SK-N-SH (cell line): ENCODE results near the gene PSPN. TPM values are rescaled to one million over a fixed set of nuclear protein-coding genes. Genes with fewer than 3 reads are reported as not detected.
"Not testable (repeated sequence)": the region's sequence is repeated elsewhere in the genome, so short reads cannot be mapped to it uniquely, and the experiment has no call there.

ENCODE experiments used
- CTCF ChIA-PET: fragments of 300-600, 350-600 bp; formaldehyde crosslinking; extraction: SDS; loops from one replicate; lab custom pipeline; 2021; lab: Yijun Ruan, JAX
- POLR2A ChIA-PET: fragments of 350-600 bp; sonication (Branson Sonifier 250); formaldehyde crosslinking; extraction: SDS; loops from one replicate; lab custom pipeline; 2020; ENCODE audit warnings: antibody characterized with exemption, inconsistent platforms; lab: Yijun Ruan, JAX
- DNase-seq: peaks from one replicate; pipeline ENCODE4 v3.0.0; 2012
- H2AFZ ChIP-seq: fragments of 200-600 bp; sonication (generic); 2 replicates; pipeline ENCODE4 v1.8.1; 2016; ENCODE audit warnings: antibody characterized with exemption, mild to moderate bottlenecking, low read depth
- H3F3A ChIP-seq: fragments of 200-600 bp; sonication (generic); replicated peaks from 2 replicates; pipeline ENCODE3; 2016; ENCODE audit warnings: antibody characterized with exemption, mild to moderate bottlenecking; ENCODE audit not compliant: insufficient read depth
- H3K27ac ChIP-seq, 2 experiments: fragments of 200-500 bp in 1 of 2; fragments of 200-600 bp in 1 of 2; sonication (Bioruptor generic) in 1 of 2; sonication (generic), shearing (Covaris generic) in 1 of 2; 2 replicates each; pipeline versions ENCODE4 v1.5.1 to v1.6.1; 2014 to 2016; ENCODE audit warnings: low read depth in 2 of 2, inconsistent platforms in 1 of 2, low read length in 1 of 2, mild to moderate bottlenecking in 1 of 2, mixed read lengths in 1 of 2
- H3K27me3 ChIP-seq: fragments of 200-600 bp; sonication (generic), shearing (Covaris generic); 2 replicates; pipeline ENCODE4 v1.6.1; 2016; ENCODE audit warnings: mixed run types; ENCODE audit not compliant: insufficient read depth
- H3K36me3 ChIP-seq, 2 experiments: fragments of 200-500 bp in 1 of 2; fragments of 200-600 bp in 1 of 2; sonication (Bioruptor generic) in 1 of 2; sonication (generic) in 1 of 2; replicated peaks in 1 of 2; 2 replicates each; pipeline versions ENCODE3 to v1.5.1; 2014 to 2016; ENCODE audit warnings: low read length in 1 of 2, mild to moderate bottlenecking in 1 of 2; ENCODE audit not compliant: insufficient read depth in 2 of 2, control insufficient read depth in 1 of 2
- H3K4me1 ChIP-seq, 2 experiments: fragments of 200-500 bp in 1 of 2; fragments of 200-600 bp in 1 of 2; sonication (Bioruptor generic) in 1 of 2; sonication (generic), shearing (Covaris generic) in 1 of 2; 2 replicates each; pipeline versions ENCODE4 v1.5.1 to v1.6.1; 2014 to 2016; ENCODE audit warnings: low read depth in 1 of 2, low read length in 1 of 2, mixed run types in 1 of 2; ENCODE audit not compliant: insufficient read depth in 2 of 2, control insufficient read depth in 1 of 2
- H3K4me2 ChIP-seq: fragments of 200-600 bp; sonication (generic), shearing (Covaris generic); 2 replicates; pipeline ENCODE4 v1.6.1; 2017; ENCODE audit warnings: mixed run types
- H3K4me3 ChIP-seq, 2 experiments: fragments of 200-500 bp in 1 of 2; fragments of 200-600 bp in 1 of 2; sonication (Bioruptor generic) in 1 of 2; sonication (generic), shearing (Covaris generic) in 1 of 2; 2 replicates each; pipeline versions ENCODE4 v1.5.1 to v1.8.1; 2014 to 2016; ENCODE audit warnings: low read depth in 2 of 2, inconsistent platforms in 1 of 2, low read length in 1 of 2, mild to moderate bottlenecking in 1 of 2, mixed read lengths in 1 of 2, moderate library complexity in 1 of 2
- H3K79me2 ChIP-seq: fragments of 200-600 bp; sonication (generic); 2 replicates; pipeline ENCODE4 v1.8.1; 2017; ENCODE audit warnings: mild to moderate bottlenecking; ENCODE audit not compliant: insufficient read depth
- H3K9ac ChIP-seq: fragments of 200-600 bp; sonication (generic); 2 replicates; pipeline ENCODE4 v1.6.1; 2017; ENCODE audit warnings: mixed run types
- H3K9me2 ChIP-seq: fragments of 200-600 bp; sonication (generic); 2 replicates; pipeline ENCODE4 v1.6.1; 2017; ENCODE audit warnings: mixed run types
- H3K9me3 ChIP-seq: fragments of 200-600 bp; sonication (generic); 2 replicates; pipeline ENCODE4 v1.6.1; 2017; ENCODE audit warnings: mixed run types, mild to moderate bottlenecking, moderate library complexity
- H4K20me1 ChIP-seq: fragments of 200-600 bp; sonication (generic); 2 replicates; pipeline ENCODE4 v1.6.1; 2017; ENCODE audit warnings: mild to moderate bottlenecking, mixed run types; ENCODE audit not compliant: insufficient read depth
- CHD2 ChIP-seq: fragments of 150-350 bp; IDR thresholded peaks from 2 replicates; pipeline ENCODE4 v1.6.1; 2018; ENCODE audit warnings: low read length; ENCODE audit not compliant: partially characterized antibody
- ELF1 ChIP-seq: IDR thresholded peaks from 2 replicates; pipeline ENCODE4 v1.4.0; 2012
- EZH2phosphoT487 ChIP-seq: fragments of 200-600 bp; sonication (generic); IDR thresholded peaks from 2 replicates; pipeline ENCODE4 v1.6.1; 2017; ENCODE audit warnings: low read depth, mixed run types, mild to moderate bottlenecking, antibody characterized with exemption, moderate library complexity, borderline replicate concordance
- FOXJ3 ChIP-seq: sonication (generic); formaldehyde crosslinking; IDR thresholded peaks from 2 replicates; pipeline ENCODE4 v1.5.1; 2020; ENCODE audit warnings: mild to moderate bottlenecking, missing genetic modification reagents
- FOXM1 ChIP-seq: IDR thresholded peaks from 2 replicates; pipeline ENCODE4 v1.4.0; 2012; ENCODE audit warnings: low read depth, mild to moderate bottlenecking
- MXI1 ChIP-seq: IDR thresholded peaks from 2 replicates; pipeline ENCODE4 v1.6.1; 2012; ENCODE audit warnings: mild to moderate bottlenecking, low read depth, low read length, improper control_type of control experiment
- RCOR1 ChIP-seq: fragments of 150-350 bp; IDR thresholded peaks from 2 replicates; pipeline ENCODE4 v1.6.1; 2017; ENCODE audit warnings: antibody characterized with exemption, low read length
- RFX5 ChIP-seq: IDR thresholded peaks from 2 replicates; pipeline ENCODE4 v1.6.1; 2012; ENCODE audit warnings: mild to moderate bottlenecking, improper control_type of control experiment, low read length
- RXRA ChIP-seq: IDR thresholded peaks from 2 replicates; pipeline ENCODE4 v1.4.0; 2012; ENCODE audit warnings: low read depth, mild to moderate bottlenecking, borderline replicate concordance
- SMC3 ChIP-seq: IDR thresholded peaks from 2 replicates; pipeline ENCODE4 v1.6.1; 2012; ENCODE audit warnings: low read depth, low read length, improper control_type of control experiment
- TEAD4 ChIP-seq: IDR thresholded peaks from 2 replicates; pipeline ENCODE4 v1.4.0; 2012; ENCODE audit warnings: mild to moderate bottlenecking, borderline replicate concordance; ENCODE audit not compliant: insufficient read depth
- YY1 ChIP-seq: IDR thresholded peaks from 2 replicates; pipeline ENCODE4 v1.4.0; 2012; ENCODE audit warnings: low read depth, mild to moderate bottlenecking
- WGBS: methylation state at CpG from one replicate; pipeline ENCODE4 v1.1.6; 2017; ENCODE audit warnings: low lambda C conversion rate; 5-methylcytosine and 5-hydroxymethylcytosine counted together
- polyA plus RNA-seq, 3 experiments: library from polyadenylated mRNA; depleted of rRNA; stranded (reverse); fragments of >200 nt; gene quantifications; 2 replicates each; pipeline ENCODE4 v1.2.3, GENCODE V29; 2012
- TF ChIP-seq, protein P1 (sequence below): IDR thresholded peaks from 2 replicates; pipeline ENCODE4; 2012
- TF ChIP-seq, protein P2 (sequence below): IDR thresholded peaks from 2 replicates; pipeline ENCODE4 v1.4.0; 2012; ENCODE audit warnings: low read depth
- TF ChIP-seq, protein P3 (sequence below): IDR thresholded peaks from 2 replicates; pipeline ENCODE4 v1.4.0; 2012; ENCODE audit warnings: low read depth, borderline replicate concordance
- TF ChIP-seq, protein P4 (sequence below): fragments of 150-350 bp; IDR thresholded peaks from 2 replicates; pipeline ENCODE4 v1.6.1; 2016; ENCODE audit warnings: mild to moderate bottlenecking, low read depth, low read length
- TF ChIP-seq, protein P5 (sequence below): fragments of 200-600 bp; sonication (generic); IDR thresholded peaks from 2 replicates; pipeline ENCODE4 v1.6.1; 2017; ENCODE audit warnings: antibody characterized with exemption, mild to moderate bottlenecking, moderate library complexity
- TF ChIP-seq, protein P6 (sequence below): IDR thresholded peaks from 2 replicates; pipeline ENCODE4 v1.6.1; 2012; ENCODE audit warnings: mild to moderate bottlenecking, low read depth, low read length, moderate library complexity

PSPN gene
- polyA plus RNA-seq, 1 of the 3 experiments (the other 2 are of a cell fraction), result 0.59 TPM

DNA sequence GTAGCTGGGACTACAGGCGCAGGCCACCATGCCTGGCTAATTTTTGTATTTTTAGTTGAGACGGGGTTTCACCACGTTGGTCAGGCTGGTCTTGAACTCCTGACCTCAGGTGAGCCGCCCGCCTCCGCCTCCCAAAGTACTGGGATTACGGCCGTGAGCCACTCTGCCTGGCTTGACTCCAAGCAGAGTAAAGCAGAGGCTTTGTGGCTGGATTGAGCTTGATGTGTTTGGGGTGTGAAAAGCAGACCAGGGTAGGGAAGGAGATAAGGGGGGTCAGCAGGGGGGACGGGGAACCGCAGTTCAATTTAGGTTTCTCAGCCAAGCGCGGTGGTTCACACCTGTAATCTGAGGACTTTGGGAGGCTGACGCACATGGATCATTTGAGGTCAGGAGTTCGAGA is 18.6 kb downstream of the PSPN start:
- DNase-seq, result no peak
- Histone ChIP-seq H4K20me1 (no peaks in the 10 kb centered on the region), H3K36me3 (no peaks in the 10 kb centered on the region), H3K9ac (no peak overlapping the region), H3K27ac (no peak overlapping the region), H3K9me3 (no peaks in the 10 kb centered on the region), H3K4me1 (peaks cover 0 to under 1% of the 10 kb centered on the region in 2 experiments; a peak in 1 of 4 replicates), H3K27me3 (no peaks in the 10 kb centered on the region), H3K79me2 (peaks cover 12% of the 10 kb centered on the region), H2AFZ (no peak overlapping the region), H3K4me2 (no peak overlapping the region), H3F3A (no peaks in the 10 kb centered on the region), H3K9me2 (no peaks in the 10 kb centered on the region), H3K4me3 (no peak overlapping the region)
- WGBS, result 81% methylated on average over 14 of the region's 14 CpGs
- CTCF ChIA-PET, result interaction anchor here (0.7 to 1.6 kb wide), 3 partner anchors 13 to 159 kb away, joined by 3 to 4 read pairs (median 3); no protein-coding TSS in a partner anchor
- POLR2A ChIA-PET, result no interaction called here
- TF ChIP-seq, protein P1, sequence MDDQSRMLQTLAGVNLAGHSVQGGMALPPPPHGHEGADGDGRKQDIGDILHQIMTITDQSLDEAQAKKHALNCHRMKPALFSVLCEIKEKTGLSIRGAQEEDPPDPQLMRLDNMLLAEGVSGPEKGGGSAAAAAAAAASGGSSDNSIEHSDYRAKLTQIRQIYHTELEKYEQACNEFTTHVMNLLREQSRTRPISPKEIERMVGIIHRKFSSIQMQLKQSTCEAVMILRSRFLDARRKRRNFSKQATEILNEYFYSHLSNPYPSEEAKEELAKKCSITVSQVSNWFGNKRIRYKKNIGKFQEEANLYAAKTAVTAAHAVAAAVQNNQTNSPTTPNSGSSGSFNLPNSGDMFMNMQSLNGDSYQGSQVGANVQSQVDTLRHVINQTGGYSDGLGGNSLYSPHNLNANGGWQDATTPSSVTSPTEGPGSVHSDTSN, result no peak
- TF ChIP-seq, protein P2, sequence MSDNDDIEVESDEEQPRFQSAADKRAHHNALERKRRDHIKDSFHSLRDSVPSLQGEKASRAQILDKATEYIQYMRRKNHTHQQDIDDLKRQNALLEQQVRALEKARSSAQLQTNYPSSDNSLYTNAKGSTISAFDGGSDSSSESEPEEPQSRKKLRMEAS, result no peak
- TF ChIP-seq FOXM1 (no peak), FOXJ3 (no peak), TEAD4 (no peak), MXI1 (no peak), RCOR1 (no peak), YY1 (no peak), CHD2 (no peak), RXRA (no peak), SMC3 (no peak), ELF1 (no peak), RFX5 (no peak), EZH2phosphoT487 (no peak)
- TF ChIP-seq, protein P3, sequence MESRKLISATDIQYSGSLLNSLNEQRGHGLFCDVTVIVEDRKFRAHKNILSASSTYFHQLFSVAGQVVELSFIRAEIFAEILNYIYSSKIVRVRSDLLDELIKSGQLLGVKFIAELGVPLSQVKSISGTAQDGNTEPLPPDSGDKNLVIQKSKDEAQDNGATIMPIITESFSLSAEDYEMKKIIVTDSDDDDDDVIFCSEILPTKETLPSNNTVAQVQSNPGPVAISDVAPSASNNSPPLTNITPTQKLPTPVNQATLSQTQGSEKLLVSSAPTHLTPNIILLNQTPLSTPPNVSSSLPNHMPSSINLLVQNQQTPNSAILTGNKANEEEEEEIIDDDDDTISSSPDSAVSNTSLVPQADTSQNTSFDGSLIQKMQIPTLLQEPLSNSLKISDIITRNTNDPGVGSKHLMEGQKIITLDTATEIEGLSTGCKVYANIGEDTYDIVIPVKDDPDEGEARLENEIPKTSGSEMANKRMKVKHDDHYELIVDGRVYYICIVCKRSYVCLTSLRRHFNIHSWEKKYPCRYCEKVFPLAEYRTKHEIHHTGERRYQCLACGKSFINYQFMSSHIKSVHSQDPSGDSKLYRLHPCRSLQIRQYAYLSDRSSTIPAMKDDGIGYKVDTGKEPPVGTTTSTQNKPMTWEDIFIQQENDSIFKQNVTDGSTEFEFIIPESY, result no peak
- TF ChIP-seq, protein P4, sequence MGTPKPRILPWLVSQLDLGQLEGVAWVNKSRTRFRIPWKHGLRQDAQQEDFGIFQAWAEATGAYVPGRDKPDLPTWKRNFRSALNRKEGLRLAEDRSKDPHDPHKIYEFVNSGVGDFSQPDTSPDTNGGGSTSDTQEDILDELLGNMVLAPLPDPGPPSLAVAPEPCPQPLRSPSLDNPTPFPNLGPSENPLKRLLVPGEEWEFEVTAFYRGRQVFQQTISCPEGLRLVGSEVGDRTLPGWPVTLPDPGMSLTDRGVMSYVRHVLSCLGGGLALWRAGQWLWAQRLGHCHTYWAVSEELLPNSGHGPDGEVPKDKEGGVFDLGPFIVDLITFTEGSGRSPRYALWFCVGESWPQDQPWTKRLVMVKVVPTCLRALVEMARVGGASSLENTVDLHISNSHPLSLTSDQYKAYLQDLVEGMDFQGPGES, result no peak
- TF ChIP-seq, protein P5, sequence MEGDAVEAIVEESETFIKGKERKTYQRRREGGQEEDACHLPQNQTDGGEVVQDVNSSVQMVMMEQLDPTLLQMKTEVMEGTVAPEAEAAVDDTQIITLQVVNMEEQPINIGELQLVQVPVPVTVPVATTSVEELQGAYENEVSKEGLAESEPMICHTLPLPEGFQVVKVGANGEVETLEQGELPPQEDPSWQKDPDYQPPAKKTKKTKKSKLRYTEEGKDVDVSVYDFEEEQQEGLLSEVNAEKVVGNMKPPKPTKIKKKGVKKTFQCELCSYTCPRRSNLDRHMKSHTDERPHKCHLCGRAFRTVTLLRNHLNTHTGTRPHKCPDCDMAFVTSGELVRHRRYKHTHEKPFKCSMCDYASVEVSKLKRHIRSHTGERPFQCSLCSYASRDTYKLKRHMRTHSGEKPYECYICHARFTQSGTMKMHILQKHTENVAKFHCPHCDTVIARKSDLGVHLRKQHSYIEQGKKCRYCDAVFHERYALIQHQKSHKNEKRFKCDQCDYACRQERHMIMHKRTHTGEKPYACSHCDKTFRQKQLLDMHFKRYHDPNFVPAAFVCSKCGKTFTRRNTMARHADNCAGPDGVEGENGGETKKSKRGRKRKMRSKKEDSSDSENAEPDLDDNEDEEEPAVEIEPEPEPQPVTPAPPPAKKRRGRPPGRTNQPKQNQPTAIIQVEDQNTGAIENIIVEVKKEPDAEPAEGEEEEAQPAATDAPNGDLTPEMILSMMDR, result no peak
- TF ChIP-seq, protein P6, sequence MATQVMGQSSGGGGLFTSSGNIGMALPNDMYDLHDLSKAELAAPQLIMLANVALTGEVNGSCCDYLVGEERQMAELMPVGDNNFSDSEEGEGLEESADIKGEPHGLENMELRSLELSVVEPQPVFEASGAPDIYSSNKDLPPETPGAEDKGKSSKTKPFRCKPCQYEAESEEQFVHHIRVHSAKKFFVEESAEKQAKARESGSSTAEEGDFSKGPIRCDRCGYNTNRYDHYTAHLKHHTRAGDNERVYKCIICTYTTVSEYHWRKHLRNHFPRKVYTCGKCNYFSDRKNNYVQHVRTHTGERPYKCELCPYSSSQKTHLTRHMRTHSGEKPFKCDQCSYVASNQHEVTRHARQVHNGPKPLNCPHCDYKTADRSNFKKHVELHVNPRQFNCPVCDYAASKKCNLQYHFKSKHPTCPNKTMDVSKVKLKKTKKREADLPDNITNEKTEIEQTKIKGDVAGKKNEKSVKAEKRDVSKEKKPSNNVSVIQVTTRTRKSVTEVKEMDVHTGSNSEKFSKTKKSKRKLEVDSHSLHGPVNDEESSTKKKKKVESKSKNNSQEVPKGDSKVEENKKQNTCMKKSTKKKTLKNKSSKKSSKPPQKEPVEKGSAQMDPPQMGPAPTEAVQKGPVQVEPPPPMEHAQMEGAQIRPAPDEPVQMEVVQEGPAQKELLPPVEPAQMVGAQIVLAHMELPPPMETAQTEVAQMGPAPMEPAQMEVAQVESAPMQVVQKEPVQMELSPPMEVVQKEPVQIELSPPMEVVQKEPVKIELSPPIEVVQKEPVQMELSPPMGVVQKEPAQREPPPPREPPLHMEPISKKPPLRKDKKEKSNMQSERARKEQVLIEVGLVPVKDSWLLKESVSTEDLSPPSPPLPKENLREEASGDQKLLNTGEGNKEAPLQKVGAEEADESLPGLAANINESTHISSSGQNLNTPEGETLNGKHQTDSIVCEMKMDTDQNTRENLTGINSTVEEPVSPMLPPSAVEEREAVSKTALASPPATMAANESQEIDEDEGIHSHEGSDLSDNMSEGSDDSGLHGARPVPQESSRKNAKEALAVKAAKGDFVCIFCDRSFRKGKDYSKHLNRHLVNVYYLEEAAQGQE, result no peak

DNA sequence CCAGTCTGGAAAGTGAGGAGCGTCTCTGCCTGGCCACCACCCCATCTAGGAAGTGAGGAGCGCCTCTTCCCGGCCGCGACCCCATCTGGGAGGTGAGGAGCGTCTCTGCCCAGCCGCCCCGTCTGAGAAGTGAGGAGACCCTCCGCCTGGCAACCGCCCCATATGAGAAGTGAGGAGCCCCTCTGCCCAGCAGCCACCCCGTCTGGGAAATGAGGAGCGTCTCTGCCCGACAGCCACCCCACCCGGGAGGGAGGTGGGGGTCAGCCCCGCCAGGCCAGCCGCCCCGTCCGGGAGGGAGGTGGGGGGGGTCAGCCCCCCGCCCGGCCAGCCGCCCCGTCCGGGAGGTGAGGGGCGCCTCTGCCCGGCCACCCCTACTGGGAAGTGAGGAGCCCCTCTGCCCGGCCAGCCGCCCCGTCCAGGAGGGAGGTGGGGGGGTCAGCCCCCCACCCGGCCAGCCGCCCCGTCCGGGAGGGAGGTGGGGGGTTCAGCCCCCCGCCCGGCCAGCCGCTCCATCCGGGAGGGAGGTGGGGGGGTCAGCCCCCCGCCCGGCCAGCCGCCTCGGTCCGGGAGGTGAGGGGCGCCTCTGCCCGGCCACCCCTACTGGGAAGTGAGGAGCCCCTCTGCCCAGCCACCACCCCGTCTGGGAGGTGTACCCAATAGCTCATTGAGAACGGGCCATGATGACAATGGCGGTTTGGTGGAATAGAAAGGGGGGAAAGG is 20.3 kb downstream of the PSPN start:
- H3K9ac ChIP-seq, H4K20me1 ChIP-seq, H3K79me2 ChIP-seq, H3K9me3 ChIP-seq, H3K36me3 ChIP-seq, H3K4me3 ChIP-seq, H3K9me2 ChIP-seq, H2AFZ ChIP-seq, H3F3A ChIP-seq, H3K27me3 ChIP-seq, H3K4me1 ChIP-seq, H3K27ac ChIP-seq, DNase-seq, H3K4me2 ChIP-seq, POLR2A ChIA-PET, CTCF ChIA-PET: not testable (repeated sequence)
- 76% methylated on average over 9 of the region's 46 CpGs for whole genome bisulfite sequencing
